Small intestine (tissue), 7 donors: ENCODE results near the gene C3orf22. TPM values are rescaled to one million over a fixed set of nuclear protein-coding genes. Genes with fewer than 3 reads are reported as not detected.

Source experiments
- DNase-seq, 2 donors: peaks; one replicate each; pipeline versions ENCODE4 v3.0.0 to v3.0.0-alpha.2; 2013
- FAIRE-seq: peaks from 2 replicates; lab custom pipeline; 2012; peaks lifted over from hg19 to GRCh38; lab: Jason Lieb, UNC
- H3K27ac ChIP-seq, 3 donors: one replicate each; pipeline ENCODE4 v1.5.1; 2013; ENCODE audit warnings: low read length in 2 of 3, mild to moderate bottlenecking in 2 of 3, control low read depth in 1 of 3, inconsistent platforms in 1 of 3, low read depth in 1 of 3, moderate library complexity in 1 of 3
- H3K27me3 ChIP-seq, 3 donors: one replicate each; pipeline ENCODE4 v1.6.1; 2013; ENCODE audit warnings: low read length in 3 of 3, inconsistent platforms in 1 of 3; ENCODE audit not compliant: control insufficient read depth in 3 of 3, insufficient read depth in 3 of 3
- H3K36me3 ChIP-seq, 3 donors: one replicate each; pipeline ENCODE4 v1.6.1; 2013; ENCODE audit warnings: low read length in 3 of 3, inconsistent platforms in 1 of 3, low read depth in 1 of 3, mild to moderate bottlenecking in 1 of 3, moderate library complexity in 1 of 3; ENCODE audit not compliant: control insufficient read depth in 3 of 3, insufficient read depth in 2 of 3
- H3K4me1 ChIP-seq, 3 donors: one replicate each; pipeline ENCODE4 v1.6.1; 2013; ENCODE audit warnings: low read length in 2 of 3, inconsistent platforms in 1 of 3, low read depth in 1 of 3, mild to moderate bottlenecking in 1 of 3, moderate library complexity in 1 of 3; ENCODE audit not compliant: control insufficient read depth in 3 of 3, insufficient read depth in 2 of 3
- H3K4me3 ChIP-seq, 3 donors: one replicate each; pipeline ENCODE4 v1.5.1; 2013; ENCODE audit warnings: low read length in 3 of 3, control low read depth in 1 of 3, inconsistent platforms in 1 of 3, low read depth in 1 of 3, mild to moderate bottlenecking in 1 of 3, moderate library complexity in 1 of 3
- H3K9me3 ChIP-seq, 2 donors: one replicate each; pipeline ENCODE4 v1.6.1; 2013; ENCODE audit warnings: low read depth in 1 of 2, low read length in 1 of 2; ENCODE audit not compliant: control insufficient read depth in 2 of 2, insufficient read depth in 1 of 2
- WGBS, 3 donors: extraction: QIAGEN DNeasy Blood & Tissue Kit; methylation state at CpG; one replicate each; pipeline ENCODE4 v1.1.7; 2013; 5-methylcytosine and 5-hydroxymethylcytosine counted together
- polyA plus RNA-seq, 4 donors: library from polyadenylated mRNA; stranded (reverse) in 3 of 4; unstranded in 1 of 4; fragments of 200-250 nt in 3 of 4; fragments of 120-200 nt in 1 of 4; gene quantifications; one replicate each; pipeline versions ENCODE4 v1.2.1 to v1.2.3, GENCODE V29; 2013
- donor health status: healthy with polysubstance abuse.
- donor health status: control.
- donor health status: control.
- donor health status: Bipolar disorder and iron deficiency.
- donor health status: healthy.

The C3orf22 gene
- polyA plus RNA-seq, 4 donors: 0.78 TPM; not detected in 3

- FAIRE-seq: no peak
- WGBS, 3 donors: 59 to 67% (median 65%) methylated on average over 7 of the region's 7 CpGs
- H3K4me3 ChIP-seq: no peak overlapping the region
- H3K27me3 ChIP-seq: no peaks in the 10 kb centered on the region
- H3K36me3 ChIP-seq: no peaks in the 10 kb centered on the region
- H3K4me1 ChIP-seq: no peaks in the 10 kb centered on the region
- H3K9me3 ChIP-seq: no peaks in the 10 kb centered on the region
- DNase-seq: no peak
- no peak overlapping the region for H3K27ac ChIP-seq
Measured at GRCh38 chr3:126501736-126502135, 57.0 kb downstream of the C3orf22 start.

GRCh38 chr3:126501054-126501453 is 57.7 kb downstream of the C3orf22 start:
- FAIRE-seq (no peak), DNase-seq (no peak)
- Histone ChIP-seq H3K9me3 (no peaks in the 10 kb centered on the region), H3K4me3 (no peak overlapping the region), H3K4me1 (no peaks in the 10 kb centered on the region), H3K36me3 (no peaks in the 10 kb centered on the region), H3K27me3 (no peaks in the 10 kb centered on the region), H3K27ac (no peak overlapping the region)
- 60 to 73% (median 64%) methylated on average over 5 of the region's 5 CpGs for WGBS, 3 donors

- Histone ChIP-seq H3K9me3 (no peaks in the 10 kb centered on the region), H3K36me3 (no peaks in the 10 kb centered on the region), H3K27me3 (no peaks in the 10 kb centered on the region), H3K27ac (no peak overlapping the region), H3K4me3 (no peak overlapping the region), H3K4me1 (no peaks in the 10 kb centered on the region)
- 68 to 86% (median 82%) methylated on average over 6 to 7 of the region's 7 CpGs for WGBS, 3 donors
- FAIRE-seq (no peak), DNase-seq (no peak)
Measured at GRCh38 chr3:126500016-126500415, 58.7 kb downstream of the C3orf22 start.

Other genes starting within 250 kb of the C3orf22 start
- 1 to 10 TPM in 3 of 4 donors, under 1 TPM in 1; 0.45 to 9.7 (median 2.0) TPM for gene KLF15, start 201.5 kb downstream of the C3orf22 start, polyA plus RNA-seq
- under 1 TPM in 1 of 4 donors, not detected in 3; 0.53 TPM for gene CFAP100, start 164.0 kb downstream of the C3orf22 start, polyA plus RNA-seq
- 10 to 100 TPM in 3 of 4 donors, 1 to 10 TPM in 1; 10.0 to 35.9 (median 13.3) TPM for gene ZXDC, start 83.0 kb downstream of the C3orf22 start, polyA plus RNA-seq
- under 1 TPM in 2 of 4 donors, not detected in 2; 0.07 to 0.27 TPM for gene UROC1, start 41.2 kb downstream of the C3orf22 start, polyA plus RNA-seq
- 10 to 100 TPM in 1 of 4 donors, 1 to 10 TPM in 1, under 1 TPM in 2; 0.21 to 95.9 (median 1.4) TPM for gene CHST13, start 34.8 kb downstream of the C3orf22 start, polyA plus RNA-seq
- gene TXNRD3, start 96.2 kb upstream of the C3orf22 start, polyA plus RNA-seq: 1 to 10 TPM in 3 of 4 donors, under 1 TPM in 1; 0.89 to 7.4 (median 2.8) TPM
- 10 to 100 TPM in 1 of 4 donors, 1 to 10 TPM in 3; 2.2 to 15.0 (median 7.4) TPM for gene CHCHD6, start 145.3 kb upstream of the C3orf22 start, polyA plus RNA-seq